PC-9 (cell line): ENCODE results near the gene PCNA. TPM values are rescaled to one million over a fixed set of nuclear protein-coding genes. Genes with fewer than 3 reads are reported as not detected.

ENCODE experiments used
- BruUV-seq: library from RNA; stranded (reverse); fragments of 400-500 nt; replicated peaks from 2 replicates; lab custom pipeline; 2021; lab: Mats Ljungman, UMichigan
- CTCF ChIA-PET: fragments of 300-600 bp; sonication (Branson Sonifier 250); formaldehyde crosslinking; loops from one replicate; lab custom pipeline; 2022; ENCODE audit warnings: antibody characterized with exemption; lab: Charles Lee
- POLR2A ChIA-PET: fragments of 300-600 bp; sonication (Branson Sonifier 250); formaldehyde crosslinking; loops from one replicate; lab custom pipeline; 2022; ENCODE audit warnings: antibody characterized with exemption; ENCODE audit not compliant: unreplicated experiment; lab: Charles Lee
- DNase-seq, 2 experiments: peaks; one replicate each; pipeline versions ENCODE4 v3.0.0 to v3.0.0-alpha.2; 2015 to 2022; ENCODE audit warnings: mixed read lengths in 1 of 2
- H2AFZ ChIP-seq: fragments of 200-600 bp; sonication (generic); 2 replicates; pipeline ENCODE4 v1.8.1; 2017; ENCODE audit warnings: antibody characterized with exemption
- H3F3A ChIP-seq: fragments of 200-600 bp; sonication (generic); 2 replicates; pipeline ENCODE4 v1.8.1; 2017; ENCODE audit warnings: antibody characterized with exemption, mild to moderate bottlenecking, low read depth; ENCODE audit not compliant: insufficient read depth
- H3K27ac ChIP-seq: fragments of 200-600 bp; sonication (generic); 2 replicates; pipeline ENCODE4 v1.6.1; 2016; ENCODE audit warnings: mixed run types
- H3K27me3 ChIP-seq: fragments of 200-600 bp; sonication (generic); 2 replicates; pipeline ENCODE4 v1.6.1; 2016; ENCODE audit warnings: low read depth, mixed run types; ENCODE audit not compliant: insufficient read depth
- H3K36me3 ChIP-seq: fragments of 200-600 bp; sonication (generic); 2 replicates; pipeline ENCODE4 v1.6.1; 2016; ENCODE audit warnings: low read depth, mixed run types
- H3K4me1 ChIP-seq: fragments of 200-600 bp; sonication (generic); replicated peaks from 2 replicates; pipeline ENCODE4 v1.6.1; 2016; ENCODE audit warnings: mixed run types; ENCODE audit not compliant: insufficient read depth
- H3K4me2 ChIP-seq: fragments of 200-600 bp; sonication (generic); 2 replicates; pipeline ENCODE4 v1.6.1; 2017; ENCODE audit warnings: mixed run types
- H3K4me3 ChIP-seq: fragments of 200-600 bp; sonication (generic); 2 replicates; pipeline ENCODE4 v1.6.1; 2016; ENCODE audit warnings: mixed run types
- H3K79me2 ChIP-seq: fragments of 200-600 bp; sonication (generic); 2 replicates; pipeline ENCODE4 v1.6.1; 2017; ENCODE audit warnings: low read depth, mixed run types
- H3K9me2 ChIP-seq: fragments of 200-600 bp; sonication (generic); 2 replicates; pipeline ENCODE4 v1.8.1; 2017; ENCODE audit warnings: mild to moderate bottlenecking; ENCODE audit not compliant: insufficient read depth
- H3K9me3 ChIP-seq: fragments of 200-600 bp; sonication (generic); 2 replicates; pipeline ENCODE4 v1.8.1; 2016; ENCODE audit warnings: low read depth; ENCODE audit not compliant: insufficient read depth
- H4K20me1 ChIP-seq: fragments of 200-600 bp; sonication (generic); 2 replicates; pipeline ENCODE4 v1.8.1; 2017; ENCODE audit not compliant: insufficient read depth
- EZH2 ChIP-seq: fragments of 200-600 bp; sonication (generic); IDR thresholded peaks from 2 replicates; pipeline ENCODE4 v1.8.0; 2017; ENCODE audit warnings: antibody characterized with exemption, low read depth
- intact Hi-C: fragments of 100-400 bp; cut with micrococcal nuclease; formaldehyde crosslinking; loops from one replicate; pipeline ENCODE4 v1.10.0; 2022; ENCODE audit not compliant: unreplicated experiment
- total RNA-seq: library from RNA; stranded (reverse); gene quantifications from 2 replicates; pipeline ENCODE4 v1.2.3, GENCODE V29; 2021
- TF ChIP-seq, protein P1 (sequence below): fragments of 200-600 bp; sonication (generic); conservative IDR thresholded peaks from 2 replicates; pipeline ENCODE4 v1.6.1; 2017; ENCODE audit warnings: mixed run types, antibody characterized with exemption, mild to moderate bottlenecking, moderate library complexity

Gene PCNA
- total RNA-seq, 1 experiment from 2014 or later, result 207 TPM

DNA sequence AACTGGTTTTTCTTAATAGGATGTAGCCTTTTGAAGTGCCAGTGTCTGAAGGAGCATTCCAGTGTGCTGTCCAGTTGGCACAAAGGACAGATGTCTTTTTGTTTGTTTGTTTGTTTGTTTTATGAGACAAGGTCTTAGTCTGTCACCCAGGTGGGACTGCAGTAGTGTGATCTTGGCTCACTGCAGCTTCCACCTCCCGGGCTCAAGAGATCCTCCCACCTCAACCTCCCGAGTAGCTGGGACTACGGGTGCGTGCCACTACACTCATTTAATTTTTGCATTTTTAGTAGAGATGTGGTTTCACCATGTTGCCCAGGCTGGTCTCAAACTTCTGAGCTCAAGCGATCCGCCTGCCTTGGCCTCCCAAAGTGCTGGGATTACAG lies 34.8 kb upstream of the PCNA start:
- ChIA-PET CTCF (interaction anchor here (1.5 kb wide), 1 partner anchor 28 kb away, joined by 16 read pairs; the partner anchor contains the start of gene CDS2), POLR2A (interaction anchor here (0.7 to 1.2 kb wide), 2 partner anchors 28 to 566 kb away, joined by 4 read pairs; partner anchors contain the start of gene CDS2)
- Histone ChIP-seq H3K4me2 (peak overlapping the region; percentile 61), H3K27me3 (no peaks in the 10 kb centered on the region), H3K27ac (peak overlapping the region; percentile 98), H3K4me3 (peak overlapping the region; percentile 13; the same call in 1 of the 2 replicates), H3K79me2 (peaks cover 77% of the 10 kb centered on the region), H2AFZ (no peak overlapping the region), H3K36me3 (no peaks in the 10 kb centered on the region), H3K9me2 (no peaks in the 10 kb centered on the region), H3F3A (peaks cover 53% of the 10 kb centered on the region), H4K20me1 (no peaks in the 10 kb centered on the region), H3K4me1 (peaks cover 80% of the 10 kb centered on the region), H3K9me3 (no peaks in the 10 kb centered on the region)
- TF ChIP-seq, protein P1, sequence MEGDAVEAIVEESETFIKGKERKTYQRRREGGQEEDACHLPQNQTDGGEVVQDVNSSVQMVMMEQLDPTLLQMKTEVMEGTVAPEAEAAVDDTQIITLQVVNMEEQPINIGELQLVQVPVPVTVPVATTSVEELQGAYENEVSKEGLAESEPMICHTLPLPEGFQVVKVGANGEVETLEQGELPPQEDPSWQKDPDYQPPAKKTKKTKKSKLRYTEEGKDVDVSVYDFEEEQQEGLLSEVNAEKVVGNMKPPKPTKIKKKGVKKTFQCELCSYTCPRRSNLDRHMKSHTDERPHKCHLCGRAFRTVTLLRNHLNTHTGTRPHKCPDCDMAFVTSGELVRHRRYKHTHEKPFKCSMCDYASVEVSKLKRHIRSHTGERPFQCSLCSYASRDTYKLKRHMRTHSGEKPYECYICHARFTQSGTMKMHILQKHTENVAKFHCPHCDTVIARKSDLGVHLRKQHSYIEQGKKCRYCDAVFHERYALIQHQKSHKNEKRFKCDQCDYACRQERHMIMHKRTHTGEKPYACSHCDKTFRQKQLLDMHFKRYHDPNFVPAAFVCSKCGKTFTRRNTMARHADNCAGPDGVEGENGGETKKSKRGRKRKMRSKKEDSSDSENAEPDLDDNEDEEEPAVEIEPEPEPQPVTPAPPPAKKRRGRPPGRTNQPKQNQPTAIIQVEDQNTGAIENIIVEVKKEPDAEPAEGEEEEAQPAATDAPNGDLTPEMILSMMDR, result no peak
- no peak for TF ChIP-seq EZH2
- no peak for DNase-seq
- intact Hi-C loops, result no loop called here
- BruUV-seq, result no TSS peak

DNA sequence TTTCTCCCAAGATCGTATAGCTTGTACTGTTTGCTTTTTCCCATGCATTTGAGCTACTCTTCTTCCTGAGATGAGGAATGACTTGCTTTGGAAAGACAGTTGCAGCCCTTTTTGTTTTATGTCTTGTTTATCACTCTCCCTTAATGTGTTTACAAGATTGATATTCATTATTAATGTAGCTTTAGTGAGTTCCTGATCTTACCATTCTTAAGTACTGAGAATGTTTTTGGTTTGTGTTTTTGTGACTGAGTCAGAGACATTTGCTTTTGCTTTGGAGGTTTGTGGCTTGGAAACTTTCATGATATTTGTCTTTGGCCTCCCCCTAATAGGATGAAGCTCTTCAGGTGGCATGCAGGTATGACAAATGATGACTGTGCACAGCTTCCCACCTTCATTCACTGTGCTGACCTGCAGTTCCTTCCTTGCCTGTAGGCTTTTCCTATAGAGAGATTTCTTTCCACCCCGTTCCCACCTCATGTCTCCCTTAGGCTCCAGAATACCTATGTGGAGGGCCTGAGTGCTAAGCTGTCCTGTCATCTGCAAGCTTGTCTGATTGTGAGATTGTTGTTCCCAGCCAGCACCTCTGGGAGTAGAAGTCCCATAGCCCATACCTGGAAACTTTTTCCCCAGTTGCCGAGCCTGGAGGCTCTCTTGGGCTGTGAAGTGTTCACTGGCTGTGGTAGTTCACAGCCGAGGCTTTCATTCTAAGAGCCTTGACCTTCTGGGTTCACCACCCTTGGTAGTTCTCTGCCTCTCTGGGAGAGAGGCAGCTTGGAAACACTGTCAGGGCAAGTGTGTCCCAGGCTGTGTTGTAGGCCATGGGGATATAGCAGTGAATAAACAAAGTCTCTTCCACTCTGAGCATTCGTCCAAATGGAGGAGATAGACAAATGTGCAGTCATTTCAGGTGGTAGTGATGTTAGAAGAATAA lies 34.1 kb upstream of the PCNA start:
- peak; percentile 65 to 96 for DNase-seq
- Histone ChIP-seq H3K27me3 (no peaks in the 10 kb centered on the region), H3K79me2 (peaks cover 84% of the 10 kb centered on the region), H3K9me3 (no peaks in the 10 kb centered on the region), H2AFZ (0 out of 2 replicates have a peak overlapping the region, but pooled peaks have one; percentile 3), H3K27ac (peak overlapping the region; percentile 98), H4K20me1 (no peaks in the 10 kb centered on the region), H3K36me3 (no peaks in the 10 kb centered on the region), H3F3A (peaks cover 53% of the 10 kb centered on the region), H3K4me2 (peak overlapping the region; percentile 61), H3K4me1 (peaks cover 78% of the 10 kb centered on the region), H3K4me3 (peak overlapping the region; percentile 13; the same call in 1 of the 2 replicates), H3K9me2 (no peaks in the 10 kb centered on the region)
- no peak for TF ChIP-seq EZH2
- TF ChIP-seq, protein P1, result peak; percentile 41
- CTCF ChIA-PET, result interaction anchor here (0.6 to 1.5 kb wide), 4 partner anchors 15 to 38 kb away, joined by 3 to 16 read pairs (median 5); partner anchors contain the start of gene CDS2
- BruUV-seq, result TSS peak; percentile 80
- intact Hi-C loops, result loop anchor here (2.0 kb wide), 1 partner anchor 27 kb away; the partner anchor contains the start of gene CDS2
- POLR2A ChIA-PET, result interaction anchor here (0.6 to 1.2 kb wide), 3 partner anchors 27 to 853 kb away, joined by 4 to 12 read pairs (median 4); partner anchors contain the start of genes CDS2 and PCNA

DNA sequence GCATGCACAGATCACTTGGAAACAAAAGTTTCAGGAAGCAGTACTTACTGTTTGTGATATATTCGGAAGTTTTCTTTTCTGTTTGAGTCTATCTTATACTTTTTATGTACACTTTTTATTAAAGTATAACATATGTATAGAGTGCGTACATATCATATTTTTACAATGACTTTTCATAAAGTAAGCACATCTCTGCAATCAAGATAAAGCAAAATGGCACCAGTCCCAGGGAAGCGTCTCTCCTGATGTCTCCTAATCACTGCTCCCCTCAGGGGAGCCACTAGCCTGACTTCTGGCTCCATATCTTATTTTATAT lies 33.4 kb upstream of the PCNA start:
- Histone ChIP-seq H3F3A (peaks cover 53% of the 10 kb centered on the region), H4K20me1 (no peaks in the 10 kb centered on the region), H3K9me2 (no peaks in the 10 kb centered on the region), H3K4me3 (no peak overlapping the region; the same call in 1 of the 2 replicates), H3K79me2 (peaks cover 84% of the 10 kb centered on the region), H3K27ac (peak overlapping the region; percentile 98), H3K4me2 (peak overlapping the region; percentile 61), H3K27me3 (no peaks in the 10 kb centered on the region), H2AFZ (no peak overlapping the region), H3K36me3 (no peaks in the 10 kb centered on the region), H3K4me1 (peaks cover 70% of the 10 kb centered on the region), H3K9me3 (no peaks in the 10 kb centered on the region)
- DNase-seq, result no peak
- no TSS peak for BruUV-seq
- ChIA-PET POLR2A (interaction anchor here (1.0 to 1.2 kb wide), 2 partner anchors 26 to 34 kb away, joined by 4 to 12 read pairs; partner anchors contain the start of genes CDS2 and PCNA), CTCF (interaction anchor here (0.6 to 1.5 kb wide), 3 partner anchors 16 to 39 kb away, joined by 3 to 16 read pairs (median 6); partner anchors contain the start of gene CDS2)
- TF ChIP-seq, protein P1, result no peak
- no peak for TF ChIP-seq EZH2
- intact Hi-C loops, result loop anchor here (2.0 kb wide), 1 partner anchor 26 kb away; the partner anchor contains the start of gene CDS2
